ENCODE measurements around the gene MAPT.
"Not testable (repeated sequence)": the region's sequence is repeated elsewhere in the genome, so short reads cannot be mapped to it uniquely, and the experiment has no call there.

The MAPT gene

DNA sequence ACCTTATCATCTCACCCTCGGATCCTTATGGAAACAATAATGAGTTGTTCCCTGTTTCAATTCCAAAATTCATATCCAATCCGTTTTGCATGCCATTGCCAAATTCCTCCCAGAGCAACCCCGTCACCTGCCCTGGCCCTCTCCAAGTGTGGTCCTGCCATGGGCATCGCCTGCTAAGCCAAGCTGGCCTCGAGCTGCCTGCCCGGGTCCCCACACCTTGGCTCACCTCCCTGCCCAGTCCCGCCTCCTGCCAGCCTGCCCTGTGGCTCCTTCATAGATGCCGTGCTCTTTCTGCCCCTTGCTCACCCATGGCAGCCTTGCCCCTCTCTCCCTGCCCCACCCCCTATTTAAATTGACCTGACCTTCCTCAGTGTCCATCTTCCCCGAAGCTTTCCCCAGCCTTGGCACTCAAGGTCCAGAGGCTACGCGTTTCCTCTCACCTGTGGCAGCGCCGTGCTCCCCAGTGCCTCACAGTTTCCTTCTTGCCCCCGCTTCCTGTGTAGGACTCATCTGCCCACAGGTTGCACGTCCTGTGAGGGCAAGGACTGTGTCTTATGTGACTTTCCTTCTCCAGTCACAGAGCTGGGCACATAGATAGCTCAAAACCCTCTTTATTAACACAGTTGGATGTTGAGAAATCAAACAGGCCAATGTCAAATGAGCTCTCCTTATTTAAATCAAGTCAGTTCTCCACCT lies 12.7 kb downstream of the MAPT start:
- no peak for DNase-seq
- Histone ChIP-seq H3K4me3 (ENCODE audit: low read depth, low read length) (no peak overlapping the region), H3K4me1 (peaks cover 45% of the 10 kb centered on the region), H3K36me3 (no peaks in the 10 kb centered on the region), H3K27me3 (no peaks in the 10 kb centered on the region), H3K9me3 (no peaks in the 10 kb centered on the region; the same call in 1 of the 2 replicates)
- TF ChIP-seq, protein P1, sequence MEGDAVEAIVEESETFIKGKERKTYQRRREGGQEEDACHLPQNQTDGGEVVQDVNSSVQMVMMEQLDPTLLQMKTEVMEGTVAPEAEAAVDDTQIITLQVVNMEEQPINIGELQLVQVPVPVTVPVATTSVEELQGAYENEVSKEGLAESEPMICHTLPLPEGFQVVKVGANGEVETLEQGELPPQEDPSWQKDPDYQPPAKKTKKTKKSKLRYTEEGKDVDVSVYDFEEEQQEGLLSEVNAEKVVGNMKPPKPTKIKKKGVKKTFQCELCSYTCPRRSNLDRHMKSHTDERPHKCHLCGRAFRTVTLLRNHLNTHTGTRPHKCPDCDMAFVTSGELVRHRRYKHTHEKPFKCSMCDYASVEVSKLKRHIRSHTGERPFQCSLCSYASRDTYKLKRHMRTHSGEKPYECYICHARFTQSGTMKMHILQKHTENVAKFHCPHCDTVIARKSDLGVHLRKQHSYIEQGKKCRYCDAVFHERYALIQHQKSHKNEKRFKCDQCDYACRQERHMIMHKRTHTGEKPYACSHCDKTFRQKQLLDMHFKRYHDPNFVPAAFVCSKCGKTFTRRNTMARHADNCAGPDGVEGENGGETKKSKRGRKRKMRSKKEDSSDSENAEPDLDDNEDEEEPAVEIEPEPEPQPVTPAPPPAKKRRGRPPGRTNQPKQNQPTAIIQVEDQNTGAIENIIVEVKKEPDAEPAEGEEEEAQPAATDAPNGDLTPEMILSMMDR (IDR thresholded peaks at IDR 0.05; ENCODE audit: low read depth, low read length), result no peak

DNA sequence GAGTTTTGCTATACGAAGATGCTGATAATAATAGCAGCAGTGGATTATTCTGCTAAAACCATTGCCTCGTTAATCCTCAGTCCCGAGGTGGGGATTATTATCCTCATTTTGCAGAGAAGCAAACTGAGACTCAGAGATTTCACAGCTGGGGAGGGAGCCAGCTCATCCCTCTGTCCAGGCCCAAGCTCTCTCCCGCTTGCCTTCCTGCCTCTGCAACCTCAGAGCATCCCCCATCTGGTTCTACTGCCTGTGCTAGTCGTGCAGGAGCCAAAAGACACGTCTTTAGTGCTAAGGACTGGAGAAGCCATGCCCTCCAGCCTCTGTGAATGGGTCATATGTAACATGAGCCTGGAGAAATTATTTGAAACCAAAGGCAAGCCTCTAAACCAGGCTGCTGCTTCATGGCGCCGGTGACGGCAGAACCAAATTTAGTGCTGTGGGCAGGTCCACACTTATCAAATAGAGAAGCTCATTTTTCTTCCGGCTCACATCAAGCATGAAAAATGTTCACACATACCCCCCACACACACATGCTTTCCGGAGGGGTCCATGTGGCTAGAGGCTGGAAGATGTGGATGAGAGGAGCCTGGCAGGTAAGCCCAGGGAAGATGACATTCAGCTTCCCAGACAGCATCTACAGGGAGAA lies 13.5 kb downstream of the MAPT start:
- TF ChIP-seq, protein P1 (IDR thresholded peaks at IDR 0.05; ENCODE audit: low read depth, low read length), result no peak
- peak; percentile 34 for DNase-seq
- Histone ChIP-seq H3K9me3 (no peaks in the 10 kb centered on the region; the same call in 1 of the 2 replicates), H3K27me3 (no peaks in the 10 kb centered on the region), H3K4me3 (ENCODE audit: low read depth, low read length) (peak overlapping the region; percentile 14; the same call in 1 of the 2 replicates), H3K4me1 (peaks cover 37% of the 10 kb centered on the region), H3K36me3 (no peaks in the 10 kb centered on the region)

DNA sequence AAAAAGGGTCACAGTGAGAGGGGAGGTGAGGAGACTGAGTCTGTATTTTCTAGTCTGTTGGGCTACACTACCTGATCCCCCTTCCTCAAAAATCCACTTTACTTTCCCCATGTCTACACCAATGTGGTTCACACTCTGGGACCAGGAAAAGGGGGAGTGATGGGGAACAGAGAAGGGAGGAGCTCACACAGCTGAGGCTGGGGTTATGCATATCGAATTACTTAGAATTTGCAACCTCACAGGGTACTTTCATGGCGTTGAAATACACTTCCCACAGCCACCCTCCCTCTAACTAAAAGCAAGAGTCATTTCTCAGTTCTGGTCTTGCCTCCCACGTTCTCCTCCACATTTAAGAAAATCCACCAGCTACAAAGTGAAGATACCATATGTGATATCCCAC lies 14.1 kb downstream of the MAPT start:
- DNase-seq, result no peak

DNA sequence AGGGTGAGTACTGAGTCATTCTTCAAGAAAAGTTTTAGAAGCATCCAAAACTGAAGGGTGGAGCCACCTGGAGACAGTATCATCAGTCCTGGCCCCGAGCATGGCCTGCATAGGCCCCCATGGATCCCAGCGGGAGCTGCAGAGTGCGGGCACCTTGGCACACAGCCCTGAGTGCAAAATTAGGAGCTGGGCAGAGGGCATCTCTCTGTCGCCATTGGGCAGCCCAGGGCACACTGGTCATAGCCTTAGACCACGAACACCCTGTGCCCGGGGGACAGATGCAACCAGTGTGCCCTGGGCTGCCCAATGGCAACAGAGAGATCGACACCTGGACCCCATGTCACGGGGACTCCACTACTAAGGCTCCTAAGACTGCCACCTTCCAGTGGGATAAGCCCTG lies 14.6 kb downstream of the MAPT start:
- H3K4me1 ChIP-seq, result peaks cover 34% of the 10 kb centered on the region
- TF ChIP-seq, protein P1 (IDR thresholded peaks at IDR 0.05; ENCODE audit: low read depth, low read length), result no peak
- H3K36me3 ChIP-seq, result no peaks in the 10 kb centered on the region
- no peak overlapping the region for H3K4me3 ChIP-seq (ENCODE audit: low read depth, low read length)
- no peak for DNase-seq
- no peaks in the 10 kb centered on the region; the same call in 1 of the 2 replicates for H3K9me3 ChIP-seq
- no peaks in the 10 kb centered on the region for H3K27me3 ChIP-seq

More for the DNA sequence above, 14.1 kb downstream of the MAPT start:
- H3K4me1 ChIP-seq, result peaks cover 32% of the 10 kb centered on the region
- no peaks in the 10 kb centered on the region for H3K27me3 ChIP-seq
- no peaks in the 10 kb centered on the region; the same call in 1 of the 2 replicates for H3K9me3 ChIP-seq
- TF ChIP-seq, protein P1 (IDR thresholded peaks at IDR 0.05; ENCODE audit: low read depth, low read length), result peak; percentile 25; the same call in 1 of the 2 replicates
- no peaks in the 10 kb centered on the region for H3K36me3 ChIP-seq
- no peak overlapping the region; the same call in 1 of the 2 replicates for H3K4me3 ChIP-seq (ENCODE audit: low read depth, low read length)

DNA sequence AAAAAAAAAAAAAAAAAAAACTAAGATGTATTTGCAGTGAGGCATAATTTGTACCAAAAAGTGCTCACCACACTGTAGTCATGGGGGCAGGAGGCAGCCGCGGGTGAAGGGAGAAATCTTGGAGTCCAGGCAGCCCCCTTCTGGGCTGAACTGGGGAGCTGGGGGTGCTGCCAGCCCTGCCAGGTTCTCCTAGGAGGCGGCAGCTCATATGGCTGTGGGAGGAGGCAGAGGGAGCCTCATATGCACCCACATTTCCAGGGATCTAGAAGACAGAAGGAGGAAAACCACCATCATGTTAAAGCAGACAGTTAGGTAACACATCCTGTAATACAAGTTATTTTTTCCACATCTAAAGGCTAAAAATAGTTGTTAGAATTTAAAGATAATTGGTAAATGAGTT lies 16.3 kb downstream of the MAPT start:
- H3K4me3 ChIP-seq (ENCODE audit: low read depth, low read length), result no peak overlapping the region
- TF ChIP-seq, protein P1 (IDR thresholded peaks at IDR 0.05; ENCODE audit: low read depth, low read length), result no peak
- H3K9me3 ChIP-seq, result no peaks in the 10 kb centered on the region; the same call in 1 of the 2 replicates
- DNase-seq, result no peak
- no peaks in the 10 kb centered on the region for H3K36me3 ChIP-seq
- H3K4me1 ChIP-seq, result peaks cover 25% of the 10 kb centered on the region
- H3K27me3 ChIP-seq, result no peaks in the 10 kb centered on the region

DNA sequence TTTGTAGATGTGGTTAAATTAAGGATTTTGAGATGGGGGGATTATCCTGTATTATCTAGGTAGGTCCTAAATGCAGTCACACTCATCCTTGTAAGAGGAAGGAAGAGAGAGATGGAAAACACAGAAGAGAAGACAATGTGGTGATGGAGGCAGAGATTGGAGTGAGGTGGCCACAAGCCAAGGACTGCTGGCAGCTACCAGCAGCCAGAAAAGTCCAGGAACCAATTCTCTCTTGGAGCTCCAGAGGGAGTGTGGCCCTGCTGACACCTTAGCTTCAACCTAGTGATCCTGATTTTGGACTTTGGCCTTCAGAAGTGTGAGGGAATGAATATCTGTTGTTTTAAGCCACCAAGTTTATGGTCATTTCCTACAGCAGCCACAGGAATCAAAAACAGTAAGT lies 18.0 kb downstream of the MAPT start:
- TF ChIP-seq, protein P1 (IDR thresholded peaks at IDR 0.05; ENCODE audit: low read depth, low read length), result no peak
- H3K36me3 ChIP-seq, result no peaks in the 10 kb centered on the region
- H3K4me1 ChIP-seq, result peaks cover 15% of the 10 kb centered on the region
- H3K4me3 ChIP-seq (ENCODE audit: low read depth, low read length), result no peak overlapping the region
- no peak for DNase-seq
- H3K27me3 ChIP-seq, result no peaks in the 10 kb centered on the region
- no peaks in the 10 kb centered on the region; the same call in 1 of the 2 replicates for H3K9me3 ChIP-seq

DNA sequence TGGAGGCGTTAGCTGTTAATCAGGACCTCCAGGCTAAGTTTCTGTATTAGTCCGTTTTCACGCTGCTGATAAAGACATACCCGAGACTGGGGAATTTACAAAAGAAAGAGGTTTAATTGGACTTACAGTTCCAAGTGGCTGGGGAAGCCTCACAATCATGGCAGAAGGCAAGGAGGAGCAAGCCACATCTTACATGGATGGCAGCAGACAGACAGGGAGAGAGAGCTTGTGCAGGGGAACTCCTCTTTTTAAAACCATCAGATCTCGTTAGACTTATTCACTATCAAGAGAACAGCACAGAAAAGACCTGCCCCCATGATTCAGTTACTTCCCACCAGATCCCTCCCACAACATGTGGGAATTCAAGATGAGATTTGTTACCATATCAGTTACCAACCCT lies 18.7 kb downstream of the MAPT start:
- not testable (repeated sequence) for H3K4me1 ChIP-seq; H3K27me3 ChIP-seq; H3K9me3 ChIP-seq; H3K4me3 ChIP-seq (ENCODE audit: low read depth, low read length); DNase-seq; H3K36me3 ChIP-seq
